Activated CD4-positive, alpha-beta T cell treated with anti-CD3 and anti-CD28 coated beads for 36 hours (primary cell): ENCODE data around the gene PYGM. TPM values are rescaled to one million over a fixed set of nuclear protein-coding genes. Genes with fewer than 3 reads are reported as not detected.

Experiments
- ATAC-seq: fragments of 200-7000 bp; cut with Tn5 transposase; one replicate; pipeline ENCODE4 v1.10.0; 2021; ENCODE audit warnings: mild to moderate bottlenecking, moderate library complexity
- CTCF ChIA-PET: fragments of 350-600 bp; sonication (Branson Sonifier 250); formaldehyde crosslinking; loops from one replicate; lab custom pipeline; 2021; ENCODE audit warnings: antibody characterized with exemption; lab: Charles Lee
- POLR2A ChIA-PET: fragments of 350-600 bp; sonication (Branson Sonifier 250); formaldehyde crosslinking; loops from one replicate; lab custom pipeline; 2021; ENCODE audit warnings: antibody characterized with exemption, inconsistent platforms; lab: Charles Lee
- DNase-seq: peaks from one replicate; pipeline ENCODE4 v3.0.0-alpha.2; 2020
- H3K27ac Mint-ChIP-seq: one replicate; pipeline ENCODE4 v1.8.0; 2021; ENCODE audit warnings: mixed read lengths
- H3K27me3 Mint-ChIP-seq: one replicate; pipeline ENCODE4 v1.8.0; 2021; ENCODE audit warnings: mixed read lengths
- H3K36me3 Mint-ChIP-seq: one replicate; pipeline ENCODE4 v1.8.0; 2021; ENCODE audit warnings: low read depth, mixed read lengths
- H3K4me1 Mint-ChIP-seq: one replicate; pipeline ENCODE4 v1.8.0; 2021; ENCODE audit warnings: mixed read lengths
- H3K4me3 Mint-ChIP-seq: one replicate; pipeline ENCODE4 v1.8.0; 2021; ENCODE audit warnings: mild to moderate bottlenecking, moderate library complexity, mixed read lengths
- H3K9me3 Mint-ChIP-seq: one replicate; pipeline ENCODE4 v1.8.0; 2021; ENCODE audit warnings: low read depth, mixed read lengths
- intact Hi-C, 2 experiments: fragments of 100-400 bp; cut with DNase I in 1 of 2; cut with micrococcal nuclease in 1 of 2; formaldehyde crosslinking; loops; one replicate each; pipeline versions ENCODE4 v1.14.2 to v1.15.1; 2022 to 2024; cut with DNase I, micrococcal nuclease
- total RNA-seq, 2 experiments: library from RNA; stranded (reverse); gene quantifications; one replicate each; pipeline ENCODE4 v1.2.3, GENCODE V29; 2021

The PYGM gene
- total RNA-seq, 2 experiments from 2014 or later: 0.87 to 1.5 TPM

DNA sequence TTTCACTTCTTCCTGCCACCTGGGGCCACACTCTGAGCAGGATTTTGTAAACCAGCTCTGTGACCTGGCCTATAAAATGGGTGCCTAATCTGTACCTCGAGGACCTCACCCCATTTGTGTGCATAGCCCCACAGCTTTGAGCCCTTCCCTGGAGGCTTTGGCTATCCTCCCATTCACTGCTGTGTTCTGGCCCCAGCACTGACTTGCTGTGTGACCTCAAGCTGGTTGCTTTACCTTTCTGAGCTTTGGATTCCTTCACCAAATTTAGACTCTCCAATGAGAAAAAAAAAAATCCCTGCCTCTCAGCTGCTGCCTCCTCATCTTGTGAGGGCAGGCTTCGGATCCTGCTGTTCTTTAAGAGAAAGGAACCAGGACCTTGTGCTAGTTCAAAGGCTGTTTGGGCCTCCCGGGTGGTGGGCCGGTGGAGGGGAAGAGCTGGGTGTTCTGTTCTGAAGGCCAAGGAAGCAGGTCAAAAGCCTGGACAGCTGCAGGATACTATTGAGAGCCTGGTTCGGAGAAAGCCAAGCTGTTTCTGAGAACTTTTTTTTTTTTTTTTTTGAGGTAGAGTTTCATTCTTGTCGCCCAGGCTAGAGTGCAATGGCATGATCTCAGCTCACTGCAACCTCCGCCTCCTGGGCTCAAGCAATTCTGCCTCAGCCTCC, 1.1 kb upstream of the PYGM start:
- intact Hi-C loops: no loop called here
- ChIA-PET POLR2A (interaction anchor here (0.6 to 2.0 kb wide), 10 partner anchors 8 to 484 kb away, joined by 3 to 21 read pairs (median 8); partner anchors contain the start of genes MAJIN, RASGRP2 and SF1), CTCF (interaction anchor here (0.7 to 5.1 kb wide), 5 partner anchors 10 to 19 kb away, joined by 3 to 30 read pairs (median 5); partner anchors contain the start of gene RASGRP2)
- H3K9me3 Mint-ChIP-seq: no peaks in the 10 kb centered on the region
- H3K36me3 Mint-ChIP-seq: peaks cover 36% of the 10 kb centered on the region
- H3K4me3 Mint-ChIP-seq: no peak overlapping the region
- H3K27ac Mint-ChIP-seq: peak overlapping the region; percentile 83
- H3K27me3 Mint-ChIP-seq: no peaks in the 10 kb centered on the region
- ATAC-seq: no peak
- H3K4me1 Mint-ChIP-seq: peaks cover 56% of the 10 kb centered on the region
- DNase-seq: no peak

DNA sequence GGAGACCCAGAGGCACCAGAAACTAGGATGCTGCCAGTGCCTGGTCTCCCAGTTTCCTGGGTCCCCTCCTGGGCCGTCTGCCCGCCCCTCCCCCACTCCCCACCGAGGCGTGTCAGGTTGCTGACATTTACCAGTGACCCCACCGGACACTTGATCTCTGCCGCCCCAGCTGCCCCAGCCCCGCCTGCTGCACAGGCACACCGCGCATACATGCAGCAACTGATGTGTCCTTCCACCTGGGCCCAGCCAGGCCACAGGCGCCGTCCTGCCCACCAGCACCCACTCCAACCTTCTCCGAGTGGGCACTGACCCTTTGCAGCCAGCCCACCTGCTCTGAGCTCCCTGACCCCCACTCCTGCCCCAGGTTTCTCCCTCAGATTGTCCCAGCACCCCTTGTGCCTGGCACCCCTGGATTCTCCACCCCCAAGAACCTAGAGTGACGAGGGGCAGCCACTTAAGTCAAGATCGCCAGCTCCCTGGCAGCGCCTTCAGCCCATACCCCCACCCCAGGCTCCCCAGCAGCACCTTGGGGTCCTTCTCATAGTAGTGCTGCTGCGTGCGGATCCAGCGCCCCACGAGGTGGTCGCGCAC, 548 bp downstream of the PYGM start:
- CTCF ChIA-PET: interaction anchor here (1.2 to 5.1 kb wide), 2 partner anchors 12 to 17 kb away, joined by 3 to 30 read pairs; no protein-coding TSS in a partner anchor
- intact Hi-C loops: no loop called here
- no peak for DNase-seq
- POLR2A ChIA-PET: interaction anchor here (1.3 kb wide), 1 partner anchor 15 kb away, joined by 11 read pairs; no protein-coding TSS in a partner anchor
- no peaks in the 10 kb centered on the region for H3K27me3 Mint-ChIP-seq
- peaks cover 21% of the 10 kb centered on the region for H3K36me3 Mint-ChIP-seq
- ATAC-seq: no peak
- H3K4me3 Mint-ChIP-seq: no peak overlapping the region
- H3K4me1 Mint-ChIP-seq: peaks cover 41% of the 10 kb centered on the region
- H3K9me3 Mint-ChIP-seq: no peaks in the 10 kb centered on the region
- peak overlapping the region; percentile 13 for H3K27ac Mint-ChIP-seq

DNA sequence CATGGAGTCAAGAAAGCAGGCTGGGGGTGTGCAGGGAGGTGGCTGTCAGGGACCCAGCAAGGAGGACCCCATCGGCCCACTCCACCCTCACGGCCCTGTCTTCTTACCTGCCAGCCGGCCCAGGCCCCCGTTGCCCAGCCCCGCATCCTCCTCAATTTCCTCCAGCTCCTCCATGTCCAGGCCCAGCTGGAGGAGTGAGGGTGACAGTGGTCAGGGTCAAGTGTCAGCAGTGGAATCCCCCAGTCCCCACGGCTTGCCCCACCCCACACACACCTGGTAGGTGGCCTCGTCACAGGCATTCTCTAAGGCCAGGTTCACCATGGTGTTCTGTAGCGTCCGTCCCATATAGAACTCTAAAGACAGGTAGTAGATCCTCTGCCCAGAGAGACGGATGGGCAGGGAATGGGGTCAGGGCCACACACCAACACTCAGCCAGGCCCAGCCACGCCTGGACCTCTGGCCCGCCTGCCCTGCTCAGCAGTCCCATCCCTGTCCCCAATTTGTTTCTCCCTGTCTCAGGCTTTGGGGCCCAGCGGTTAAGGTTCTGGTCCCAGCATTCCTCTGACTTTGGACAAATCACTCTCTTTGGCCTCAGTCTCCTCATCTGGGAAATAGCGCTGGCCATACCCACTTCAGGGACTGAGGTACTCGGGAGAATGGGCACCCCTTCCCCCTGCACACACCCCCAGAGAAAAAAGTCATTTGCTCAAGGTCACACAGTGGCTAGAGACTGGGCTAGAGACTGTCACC, 1.3 kb downstream of the PYGM start:
- H3K27ac Mint-ChIP-seq: no peak overlapping the region

GRCh38 chr11:64757549-64758329, 2.0 kb downstream of the PYGM start:
- ChIA-PET CTCF (interaction anchor here (1.2 to 1.4 kb wide), 2 partner anchors 10 to 14 kb away, joined by 3 to 4 read pairs; partner anchors contain the start of gene RASGRP2), POLR2A (interaction anchor here (0.9 kb wide), 1 partner anchor 17 kb away, joined by 6 read pairs; no protein-coding TSS in a partner anchor)
- Mint-ChIP-seq H3K36me3 (peaks cover 9% of the 10 kb centered on the region), H3K4me3 (no peak overlapping the region), H3K27me3 (no peaks in the 10 kb centered on the region), H3K4me1 (peaks cover 26% of the 10 kb centered on the region), H3K27ac (no peak overlapping the region), H3K9me3 (no peaks in the 10 kb centered on the region)
- intact Hi-C loops: no loop called here
- no peak for DNase-seq
- ATAC-seq: no peak

More for the DNA sequence above, 1.3 kb downstream of the PYGM start:
- no peak overlapping the region for H3K4me3 Mint-ChIP-seq
- peaks cover 34% of the 10 kb centered on the region for H3K4me1 Mint-ChIP-seq
- DNase-seq (no peak), ATAC-seq (no peak)
- POLR2A ChIA-PET: no interaction called here
- peaks cover 14% of the 10 kb centered on the region for H3K36me3 Mint-ChIP-seq
- intact Hi-C loops: no loop called here
- no peaks in the 10 kb centered on the region for H3K27me3 Mint-ChIP-seq
- no peaks in the 10 kb centered on the region for H3K9me3 Mint-ChIP-seq
- CTCF ChIA-PET: interaction anchor here (1.2 to 1.4 kb wide), 2 partner anchors 10 to 18 kb away, joined by 3 read pairs; no protein-coding TSS in a partner anchor

- DNase-seq (no peak), ATAC-seq (no peak)
- Mint-ChIP-seq H3K27ac (no peak overlapping the region), H3K4me1 (peaks cover 12% of the 10 kb centered on the region), H3K36me3 (peaks cover 9% of the 10 kb centered on the region), H3K9me3 (no peaks in the 10 kb centered on the region), H3K4me3 (no peak overlapping the region), H3K27me3 (no peaks in the 10 kb centered on the region)
- intact Hi-C loops: no loop called here
- CTCF ChIA-PET: interaction anchor here (0.7 kb wide), 1 partner anchor 318 kb away, joined by 3 read pairs; no protein-coding TSS in a partner anchor
- POLR2A ChIA-PET: no interaction called here
Observed at GRCh38 chr11:64755681-64756361, 4.0 kb downstream of the PYGM start.

GRCh38 chr11:64754919-64755662, 4.7 kb downstream of the PYGM start:
- H3K4me1 Mint-ChIP-seq: peaks cover 11% of the 10 kb centered on the region
- H3K36me3 Mint-ChIP-seq: peaks cover 9% of the 10 kb centered on the region
- ChIA-PET CTCF (interaction anchor here (0.5 to 0.7 kb wide), 3 partner anchors 20 to 1684 kb away, joined by 3 read pairs; partner anchors contain the start of gene MRPL11), POLR2A (no interaction called here)
- no peak for ATAC-seq
- no peaks in the 10 kb centered on the region for H3K27me3 Mint-ChIP-seq
- no peak overlapping the region for H3K27ac Mint-ChIP-seq
- intact Hi-C loops: no loop called here
- no peaks in the 10 kb centered on the region for H3K9me3 Mint-ChIP-seq
- no peak overlapping the region for H3K4me3 Mint-ChIP-seq
- DNase-seq: no peak

DNA sequence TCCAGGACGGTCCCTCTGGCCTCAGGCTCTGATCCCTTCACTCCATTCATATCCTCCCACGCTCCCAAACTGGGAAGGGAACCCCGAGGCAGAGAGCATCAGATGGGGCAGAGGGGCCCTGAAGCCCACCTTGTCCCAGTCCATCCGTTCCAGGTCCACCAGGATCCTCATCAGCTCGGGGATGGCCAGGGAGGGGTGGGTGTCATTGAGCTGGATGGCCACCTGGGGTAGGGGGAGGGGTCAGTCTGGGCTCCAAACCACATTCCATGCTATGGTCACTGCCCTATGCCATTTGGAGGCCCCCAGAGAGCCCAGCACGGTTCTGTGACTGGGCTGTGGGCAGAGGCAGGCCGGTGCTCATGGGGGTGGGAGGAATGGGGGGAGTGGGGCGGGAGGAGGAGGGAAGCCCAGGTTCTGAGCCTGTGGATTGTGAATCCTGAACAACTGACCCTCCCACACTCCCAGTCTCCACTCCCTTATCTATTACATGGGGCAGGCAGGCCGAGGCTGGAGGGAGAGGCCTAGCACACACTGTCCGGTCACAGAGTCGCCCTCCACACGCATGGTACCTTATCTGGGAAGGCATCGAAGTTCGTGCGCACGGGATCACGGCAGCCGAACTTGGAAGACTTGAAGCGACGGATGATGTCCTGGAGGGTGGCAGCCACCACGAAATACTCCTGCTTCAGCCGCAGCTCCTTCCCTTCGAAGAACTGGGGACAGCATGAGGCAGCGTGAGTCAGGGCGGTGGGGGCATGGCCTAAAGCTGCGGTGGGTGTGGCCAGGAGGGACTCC, 5.5 kb downstream of the PYGM start:
- CTCF ChIA-PET: interaction anchor here (0.5 to 0.8 kb wide), 3 partner anchors 11 to 1684 kb away, joined by 3 read pairs; partner anchors contain the start of gene MRPL11
- POLR2A ChIA-PET: no interaction called here

DNA sequence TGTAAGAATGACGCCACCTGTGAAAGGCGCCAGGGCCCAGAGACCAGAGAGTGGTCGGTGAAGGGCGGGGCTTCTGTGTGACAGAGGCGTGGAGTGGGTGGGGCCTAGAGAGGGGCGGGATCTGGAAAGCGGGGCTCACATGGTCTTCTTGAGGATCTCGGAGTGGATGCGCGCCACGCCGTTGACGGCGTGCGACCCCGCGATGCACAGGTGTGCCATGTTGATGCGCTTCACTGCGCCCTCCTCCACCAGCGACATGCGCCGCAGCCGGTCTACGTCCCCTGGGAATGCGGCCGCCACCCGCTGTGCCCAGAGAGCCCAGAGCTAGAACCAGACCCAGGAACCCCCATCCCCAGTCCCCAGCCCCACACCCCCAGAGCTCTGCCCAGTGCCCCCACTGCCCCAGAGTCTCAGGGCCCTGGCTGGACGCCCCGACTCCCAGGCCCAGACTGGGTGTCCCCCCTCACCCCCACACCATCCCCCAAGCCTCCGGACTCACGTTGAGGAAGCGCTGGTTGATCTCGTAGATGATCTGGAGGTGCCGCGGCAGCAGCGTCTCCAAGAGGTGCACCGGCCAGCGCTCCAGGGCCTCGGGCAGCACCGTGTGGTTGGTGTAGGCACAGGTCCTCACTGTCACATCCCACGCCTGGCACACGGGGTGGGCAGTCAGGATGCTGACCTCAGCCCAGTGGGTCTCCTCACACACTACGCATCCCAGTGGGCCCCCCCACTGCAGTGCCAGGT, 6.2 kb downstream of the PYGM start:
- ATAC-seq (no peak), DNase-seq (no peak)
- no peaks in the 10 kb centered on the region for H3K9me3 Mint-ChIP-seq
- H3K4me3 Mint-ChIP-seq: no peak overlapping the region
- ChIA-PET POLR2A (no interaction called here), CTCF (interaction anchor here (0.8 kb wide), 1 partner anchor 11 kb away, joined by 3 read pairs; no protein-coding TSS in a partner anchor)
- intact Hi-C loops: no loop called here
- peaks cover 9% of the 10 kb centered on the region for H3K36me3 Mint-ChIP-seq
- no peaks in the 10 kb centered on the region for H3K27me3 Mint-ChIP-seq
- peaks cover 7% of the 10 kb centered on the region for H3K4me1 Mint-ChIP-seq
- H3K27ac Mint-ChIP-seq: no peak overlapping the region

More for the DNA sequence above, 5.5 kb downstream of the PYGM start:
- H3K27me3 Mint-ChIP-seq: no peaks in the 10 kb centered on the region
- H3K27ac Mint-ChIP-seq: no peak overlapping the region
- no peak overlapping the region for H3K4me3 Mint-ChIP-seq
- intact Hi-C loops: no loop called here
- H3K9me3 Mint-ChIP-seq: no peaks in the 10 kb centered on the region
- ATAC-seq (no peak), DNase-seq (no peak)
- H3K36me3 Mint-ChIP-seq: peaks cover 9% of the 10 kb centered on the region
- H3K4me1 Mint-ChIP-seq: peaks cover 7% of the 10 kb centered on the region

DNA sequence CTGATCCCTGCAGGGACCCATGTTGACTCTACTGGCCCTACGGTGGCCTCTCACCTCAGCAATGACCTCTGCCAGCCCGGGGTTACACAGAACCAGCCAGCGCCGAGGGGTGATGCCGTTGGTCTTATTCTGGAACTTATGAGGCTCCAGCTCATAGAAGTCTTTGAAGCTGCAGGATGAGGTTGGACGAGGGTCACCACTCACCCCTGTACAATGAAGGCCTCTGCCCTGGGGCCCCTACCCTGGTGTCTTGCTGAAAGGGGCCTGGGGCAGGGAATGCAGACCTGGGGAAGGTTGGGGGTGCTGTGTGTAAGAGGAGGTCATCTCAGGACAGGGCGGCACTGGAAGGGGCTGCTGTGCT, 6.8 kb downstream of the PYGM start:
- intact Hi-C loops: no loop called here
- CTCF ChIA-PET: no interaction called here
- Mint-ChIP-seq H3K27ac (no peak overlapping the region), H3K4me1 (peaks cover 7% of the 10 kb centered on the region), H3K4me3 (no peak overlapping the region), H3K36me3 (peaks cover 9% of the 10 kb centered on the region), H3K27me3 (no peaks in the 10 kb centered on the region), H3K9me3 (no peaks in the 10 kb centered on the region)
- DNase-seq: no peak
- POLR2A ChIA-PET: no interaction called here
- ATAC-seq: no peak
